ENCODE measurements around the gene IQCK.

- TF ChIP-seq CTCF (IDR thresholded peaks at IDR 0.05), result no peak
- no peak for TF ChIP-seq POLR2A (IDR thresholded peaks at IDR 0.05)
These were observed 29.6 kb upstream of the IQCK start for GRCh38 chr16:19688396-19689024.

All from heart left ventricle (tissue), 13 donors.